NCI-H446 treated with DMSO at 0.1 percent for 48 hours (cell line): ENCODE data around the gene CHAD.
"Not testable (repeated sequence)": the region's sequence is repeated elsewhere in the genome, so short reads cannot be mapped to it uniquely, and the experiment has no call there.

ENCODE experiments used
- DNase-seq: peaks from one replicate; lab custom pipeline; 2025; lab: John Stamatoyannopoulos, UW

CHAD gene

GRCh38 chr17:50475362-50475761 is 6.7 kb upstream of the CHAD start:
- DNase-seq: no peak

GRCh38 chr17:50474523-50474922 is 5.8 kb upstream of the CHAD start:
- no peak for DNase-seq

GRCh38 chr17:50473901-50474300 is 5.2 kb upstream of the CHAD start:
- no peak for DNase-seq

- not testable (repeated sequence) for DNase-seq
Measured at GRCh38 chr17:50472761-50473161, 4.1 kb upstream of the CHAD start.

- no peak for DNase-seq
Measured at GRCh38 chr17:50472286-50472685, 3.6 kb upstream of the CHAD start.

- DNase-seq: no peak
Measured at GRCh38 chr17:50471009-50471905, 2.6 kb upstream of the CHAD start.

- no peak for DNase-seq
Measured at GRCh38 chr17:50470426-50470825, 1.7 kb upstream of the CHAD start.

- DNase-seq: no peak
Measured at GRCh38 chr17:50469671-50470305, 1.1 kb upstream of the CHAD start.

GRCh38 chr17:50469208-50469605 is 527 bp upstream of the CHAD start:
- DNase-seq: no peak

GRCh38 chr17:50467855-50468303 is 801 bp downstream of the CHAD start:
- no peak for DNase-seq

GRCh38 chr17:50467114-50467854 is 1.4 kb downstream of the CHAD start:
- DNase-seq: no peak

- no peak for DNase-seq
Measured at GRCh38 chr17:50466371-50467113, 2.1 kb downstream of the CHAD start.

GRCh38 chr17:50465635-50466034 is 3.0 kb downstream of the CHAD start:
- no peak for DNase-seq

GRCh38 chr17:50465171-50465570 is 3.5 kb downstream of the CHAD start:
- no peak for DNase-seq

- DNase-seq: no peak
Measured at GRCh38 chr17:50464736-50465135, 3.9 kb downstream of the CHAD start.

- DNase-seq: no peak
Measured at GRCh38 chr17:50464121-50464520, 4.6 kb downstream of the CHAD start.

- no peak for DNase-seq
Measured at GRCh38 chr17:50462446-50462845, 6.2 kb downstream of the CHAD start.

GRCh38 chr17:50461550-50462132 is 7.0 kb downstream of the CHAD start:
- DNase-seq: no peak

GRCh38 chr17:50460831-50461526 is 7.7 kb downstream of the CHAD start:
- no peak for DNase-seq

GRCh38 chr17:50459756-50460155 is 8.9 kb downstream of the CHAD start:
- no peak for DNase-seq
